Neutrophil (primary cell): ENCODE data around the gene FRY.

Source experiments
- H3K27ac ChIP-seq: fragments of 200-600 bp; sonication (generic); 2 replicates; pipeline ENCODE4 v1.5.1; 2016; ENCODE audit warnings: mild to moderate bottlenecking, moderate library complexity
- H3K27me3 ChIP-seq: fragments of 200-600 bp; sonication (generic); 2 replicates; pipeline ENCODE4 v1.6.0; 2016; ENCODE audit warnings: mild to moderate bottlenecking
- H3K36me3 ChIP-seq: fragments of 200-600 bp; sonication (generic); 2 replicates; pipeline ENCODE4 v1.5.1; 2017
- H3K4me1 ChIP-seq, 2 experiments: fragments of 200-600 bp in 1 of 2; sonication (generic) in 1 of 2; 1 replicate in 1 of 2; 2 replicates in 1 of 2; pipeline versions ENCODE4 v1.5.1 to v1.6.1; 2013 to 2016; ENCODE audit warnings: low read depth in 1 of 2, low read length in 1 of 2, mild to moderate bottlenecking in 1 of 2, moderate library complexity in 1 of 2; ENCODE audit not compliant: control insufficient read depth in 1 of 2, insufficient read depth in 1 of 2
- H3K4me3 ChIP-seq, 2 experiments: fragments of 200-600 bp in 1 of 2; sonication (generic) in 1 of 2; 1 replicate in 1 of 2; 2 replicates in 1 of 2; pipeline ENCODE4 v1.5.1; 2013 to 2016; ENCODE audit warnings: low read depth in 1 of 2, low read length in 1 of 2, mild to moderate bottlenecking in 1 of 2, moderate library complexity in 1 of 2
- H3K9me3 ChIP-seq: fragments of 200-600 bp; sonication (generic); 2 replicates; pipeline ENCODE4 v1.5.1; 2016
- TF ChIP-seq, protein P1 (sequence below): fragments of 200-600 bp; sonication (generic); IDR thresholded peaks from 2 replicates; pipeline ENCODE4 v1.5.1; 2016; ENCODE audit warnings: antibody characterized with exemption

The FRY gene

DNA sequence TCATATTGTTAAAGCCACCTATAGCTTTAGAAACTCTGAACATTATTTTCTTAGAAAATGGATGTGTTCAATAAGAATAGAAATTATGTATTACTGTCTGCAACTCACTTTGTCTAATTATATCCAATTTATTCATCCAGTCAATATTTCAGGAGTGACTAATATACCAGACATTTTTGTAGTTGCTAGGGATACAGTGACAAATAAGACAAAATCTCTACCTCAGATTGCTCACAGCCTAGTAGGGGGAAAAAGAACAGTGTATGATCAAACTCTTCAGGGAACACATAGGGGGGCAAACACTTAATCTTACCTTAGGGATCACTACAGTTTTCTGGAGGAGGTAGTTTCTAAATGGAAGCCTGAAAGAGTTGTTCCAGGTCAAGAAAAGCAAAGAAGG is 292.3 kb downstream of the FRY start:
- Histone ChIP-seq H3K27me3 (no peaks in the 10 kb centered on the region), H3K27ac (no peak overlapping the region), H3K4me3 (no peak overlapping the region), H3K36me3 (peaks cover 20% of the 10 kb centered on the region), H3K4me1 (no peaks in the 10 kb centered on the region), H3K9me3 (no peaks in the 10 kb centered on the region)
- TF ChIP-seq, protein P1, sequence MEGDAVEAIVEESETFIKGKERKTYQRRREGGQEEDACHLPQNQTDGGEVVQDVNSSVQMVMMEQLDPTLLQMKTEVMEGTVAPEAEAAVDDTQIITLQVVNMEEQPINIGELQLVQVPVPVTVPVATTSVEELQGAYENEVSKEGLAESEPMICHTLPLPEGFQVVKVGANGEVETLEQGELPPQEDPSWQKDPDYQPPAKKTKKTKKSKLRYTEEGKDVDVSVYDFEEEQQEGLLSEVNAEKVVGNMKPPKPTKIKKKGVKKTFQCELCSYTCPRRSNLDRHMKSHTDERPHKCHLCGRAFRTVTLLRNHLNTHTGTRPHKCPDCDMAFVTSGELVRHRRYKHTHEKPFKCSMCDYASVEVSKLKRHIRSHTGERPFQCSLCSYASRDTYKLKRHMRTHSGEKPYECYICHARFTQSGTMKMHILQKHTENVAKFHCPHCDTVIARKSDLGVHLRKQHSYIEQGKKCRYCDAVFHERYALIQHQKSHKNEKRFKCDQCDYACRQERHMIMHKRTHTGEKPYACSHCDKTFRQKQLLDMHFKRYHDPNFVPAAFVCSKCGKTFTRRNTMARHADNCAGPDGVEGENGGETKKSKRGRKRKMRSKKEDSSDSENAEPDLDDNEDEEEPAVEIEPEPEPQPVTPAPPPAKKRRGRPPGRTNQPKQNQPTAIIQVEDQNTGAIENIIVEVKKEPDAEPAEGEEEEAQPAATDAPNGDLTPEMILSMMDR: no peak

DNA sequence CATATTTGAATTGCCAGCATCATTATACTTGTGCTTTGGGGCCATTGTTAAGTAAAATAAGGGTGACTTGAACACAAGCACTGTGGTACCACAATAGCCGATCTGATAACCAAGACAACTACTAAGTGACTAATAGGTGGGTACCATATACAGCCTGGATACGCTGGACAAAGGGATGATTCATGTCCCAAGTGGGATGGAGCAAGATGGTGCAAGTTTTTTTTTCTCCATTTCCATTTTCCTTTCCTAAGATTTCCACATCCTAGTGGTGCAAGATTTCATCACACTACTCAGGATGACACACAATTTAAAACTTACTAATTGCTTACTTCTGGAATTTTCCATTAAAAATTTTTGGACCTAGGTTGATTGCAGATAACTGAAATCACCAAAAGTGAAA is 298.9 kb downstream of the FRY start:
- TF ChIP-seq, protein P1: no peak
- Histone ChIP-seq H3K4me1 (peaks cover 10 to 18% of the 10 kb centered on the region in 2 experiments), H3K4me3 (no peak overlapping the region), H3K27ac (no peak overlapping the region), H3K27me3 (no peaks in the 10 kb centered on the region), H3K36me3 (peaks cover 7% of the 10 kb centered on the region), H3K9me3 (no peaks in the 10 kb centered on the region)

DNA sequence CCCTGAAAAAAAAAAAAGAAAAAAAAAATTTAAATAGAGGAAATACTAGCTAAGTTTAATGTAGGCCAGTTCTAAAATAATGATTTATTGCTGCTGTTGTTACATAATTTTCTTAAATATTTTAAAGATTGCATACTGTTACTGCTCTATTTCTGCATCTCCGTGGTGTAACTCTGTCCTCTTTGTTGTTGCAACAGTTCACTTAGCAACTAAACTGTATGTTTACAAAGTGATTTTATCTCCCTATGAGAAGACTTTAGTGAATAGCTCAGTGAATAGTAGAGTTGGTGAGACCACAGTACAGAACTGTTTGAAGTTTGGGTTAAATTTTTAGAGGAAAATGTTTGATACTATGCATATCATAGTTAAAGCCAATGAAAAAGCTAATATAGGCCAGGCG is 303.1 kb downstream of the FRY start:
- no peaks in the 10 kb centered on the region for H3K9me3 ChIP-seq
- H3K27ac ChIP-seq: peak overlapping the region; percentile 56
- TF ChIP-seq, protein P1: no peak
- H3K36me3 ChIP-seq: no peaks in the 10 kb centered on the region
- H3K27me3 ChIP-seq: no peaks in the 10 kb centered on the region
- peaks cover 17 to 22% of the 10 kb centered on the region in 2 experiments for H3K4me1 ChIP-seq
- H3K4me3 ChIP-seq: no peak overlapping the region

DNA sequence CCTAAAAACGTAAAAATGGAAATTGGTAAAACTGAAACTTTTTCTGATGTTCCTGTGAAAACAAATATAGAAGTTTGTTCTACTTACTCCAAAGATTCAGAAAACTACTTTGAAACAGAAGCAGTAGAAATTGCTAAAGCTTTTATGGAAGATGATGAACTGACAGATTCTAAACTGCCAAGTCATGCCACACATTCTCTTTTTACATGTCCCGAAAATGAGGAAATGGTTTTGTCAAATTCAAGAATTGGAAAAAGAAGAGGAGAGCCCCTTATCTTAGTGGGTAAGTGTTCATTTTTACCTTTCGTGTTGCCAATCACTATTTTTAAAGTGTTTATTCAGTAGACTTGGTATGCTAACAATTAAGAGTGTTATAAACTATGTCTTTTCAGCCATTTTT is 309.3 kb downstream of the FRY start:
- Histone ChIP-seq H3K27ac (peak overlapping the region; percentile 2), H3K36me3 (no peaks in the 10 kb centered on the region), H3K9me3 (no peaks in the 10 kb centered on the region), H3K27me3 (no peaks in the 10 kb centered on the region), H3K4me3 (no peak overlapping the region), H3K4me1 (peaks cover 8 to 15% of the 10 kb centered on the region in 2 experiments)
- TF ChIP-seq, protein P1: no peak

DNA sequence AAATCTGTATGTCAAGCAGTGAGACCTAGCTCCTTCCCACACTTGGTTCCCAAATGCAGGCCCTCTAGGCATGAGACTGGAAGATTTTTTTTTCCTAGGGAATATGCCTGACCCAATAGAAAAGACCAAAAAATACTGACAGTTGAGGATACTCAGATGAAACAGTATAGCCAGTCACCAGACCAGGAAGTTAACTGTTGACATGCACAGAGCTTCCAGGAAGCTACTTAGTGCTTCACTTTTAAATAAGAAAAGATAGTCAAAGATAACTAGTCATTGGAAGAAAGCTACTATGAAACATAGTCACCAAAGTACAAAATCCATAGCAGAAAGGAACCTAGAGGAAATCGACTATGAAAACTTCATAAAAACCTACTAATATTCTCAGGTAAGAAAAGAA is 316.1 kb downstream of the FRY start:
- Histone ChIP-seq H3K27ac (no peak overlapping the region), H3K36me3 (peaks cover 3% of the 10 kb centered on the region), H3K4me1 (no peaks in the 10 kb centered on the region), H3K4me3 (no peak overlapping the region), H3K9me3 (no peaks in the 10 kb centered on the region), H3K27me3 (no peaks in the 10 kb centered on the region)
- TF ChIP-seq, protein P1: no peak
